BE2C (cell line): ENCODE results near the gene MT1A.

Source experiments
- DNase-seq: peaks from one replicate; pipeline ENCODE4 v3.0.0-alpha.2; 2020
- H3K27me3 ChIP-seq: fragments of 250-450 bp; sonication (Bioruptor Pico); 2 replicates; pipeline ENCODE4 v1.5.1; 2020; ENCODE audit warnings: mild to moderate bottlenecking
- H3K36me3 ChIP-seq: fragments of 250-450 bp; sonication (Bioruptor Pico); 2 replicates; pipeline ENCODE4 v1.5.1; 2020; ENCODE audit warnings: mild to moderate bottlenecking
- H3K4me1 ChIP-seq: fragments of 250-450 bp; sonication (Bioruptor Pico); 2 replicates; pipeline ENCODE4 v1.5.1; 2020
- H3K4me3 ChIP-seq: 2 replicates; pipeline ENCODE4 v1.5.1; 2011; ENCODE audit warnings: low read depth, low read length
- H3K9me3 ChIP-seq: fragments of 250-450 bp; sonication (Bioruptor Pico); 2 replicates; pipeline ENCODE4 v1.5.1; 2020
- TF ChIP-seq, protein P1 (sequence below): IDR thresholded peaks from 2 replicates; pipeline ENCODE4 v1.5.1; 2012; ENCODE audit warnings: mild to moderate bottlenecking, low read depth, low read length

The MT1A gene

DNA sequence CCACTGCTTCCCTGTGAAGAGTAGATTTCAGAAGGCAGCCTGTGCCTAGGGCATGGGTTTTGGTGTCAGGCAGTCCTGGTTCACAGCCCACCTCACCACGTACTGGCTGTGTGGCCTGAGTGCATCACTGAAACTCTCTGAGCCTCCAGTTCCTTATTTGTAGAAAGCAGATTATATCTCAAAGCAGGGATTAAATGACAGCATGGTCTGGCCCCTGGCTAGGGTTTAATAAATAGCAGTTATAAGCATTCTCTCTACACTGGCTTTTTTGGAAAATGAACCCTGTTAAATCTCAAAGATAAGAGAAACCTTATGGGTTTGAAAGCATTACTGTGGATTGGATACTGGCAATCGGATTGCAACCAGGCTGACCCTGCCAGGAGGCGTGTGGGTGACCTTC lies 8.9 kb upstream of the MT1A start:
- TF ChIP-seq, protein P1, sequence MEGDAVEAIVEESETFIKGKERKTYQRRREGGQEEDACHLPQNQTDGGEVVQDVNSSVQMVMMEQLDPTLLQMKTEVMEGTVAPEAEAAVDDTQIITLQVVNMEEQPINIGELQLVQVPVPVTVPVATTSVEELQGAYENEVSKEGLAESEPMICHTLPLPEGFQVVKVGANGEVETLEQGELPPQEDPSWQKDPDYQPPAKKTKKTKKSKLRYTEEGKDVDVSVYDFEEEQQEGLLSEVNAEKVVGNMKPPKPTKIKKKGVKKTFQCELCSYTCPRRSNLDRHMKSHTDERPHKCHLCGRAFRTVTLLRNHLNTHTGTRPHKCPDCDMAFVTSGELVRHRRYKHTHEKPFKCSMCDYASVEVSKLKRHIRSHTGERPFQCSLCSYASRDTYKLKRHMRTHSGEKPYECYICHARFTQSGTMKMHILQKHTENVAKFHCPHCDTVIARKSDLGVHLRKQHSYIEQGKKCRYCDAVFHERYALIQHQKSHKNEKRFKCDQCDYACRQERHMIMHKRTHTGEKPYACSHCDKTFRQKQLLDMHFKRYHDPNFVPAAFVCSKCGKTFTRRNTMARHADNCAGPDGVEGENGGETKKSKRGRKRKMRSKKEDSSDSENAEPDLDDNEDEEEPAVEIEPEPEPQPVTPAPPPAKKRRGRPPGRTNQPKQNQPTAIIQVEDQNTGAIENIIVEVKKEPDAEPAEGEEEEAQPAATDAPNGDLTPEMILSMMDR = no peak
- no peak for DNase-seq
- H3K4me3 ChIP-seq = no peak overlapping the region
- H3K36me3 ChIP-seq = no peaks in the 10 kb centered on the region
- H3K9me3 ChIP-seq = no peaks in the 10 kb centered on the region
- peaks cover 45% of the 10 kb centered on the region for H3K27me3 ChIP-seq
- H3K4me1 ChIP-seq = peaks cover 2% of the 10 kb centered on the region; the same call in 1 of the 2 replicates

DNA sequence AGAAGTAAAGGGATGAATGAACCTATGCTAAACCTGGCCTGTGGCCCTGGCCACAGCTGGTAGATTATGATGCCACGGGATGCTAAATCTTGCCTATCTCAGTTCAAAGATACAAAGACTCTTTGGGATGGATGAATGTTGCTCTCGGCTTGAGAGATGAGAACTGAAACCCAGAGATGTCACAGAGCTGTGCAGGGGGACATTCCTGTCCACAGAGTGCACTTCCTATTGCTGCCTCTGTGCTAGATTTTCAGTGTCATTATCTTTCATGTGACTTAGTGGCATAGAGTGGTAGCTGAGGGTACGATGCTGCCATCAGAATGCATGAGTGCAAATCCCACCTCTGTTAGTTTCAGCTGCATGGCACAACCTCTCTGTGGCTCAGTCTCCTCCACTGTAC lies 8.3 kb upstream of the MT1A start:
- no peak for DNase-seq
- no peaks in the 10 kb centered on the region for H3K9me3 ChIP-seq
- TF ChIP-seq, protein P1 = no peak
- H3K36me3 ChIP-seq = no peaks in the 10 kb centered on the region
- H3K27me3 ChIP-seq = peaks cover 50% of the 10 kb centered on the region
- H3K4me3 ChIP-seq = no peak overlapping the region
- peaks cover 2% of the 10 kb centered on the region; the same call in 1 of the 2 replicates for H3K4me1 ChIP-seq

DNA sequence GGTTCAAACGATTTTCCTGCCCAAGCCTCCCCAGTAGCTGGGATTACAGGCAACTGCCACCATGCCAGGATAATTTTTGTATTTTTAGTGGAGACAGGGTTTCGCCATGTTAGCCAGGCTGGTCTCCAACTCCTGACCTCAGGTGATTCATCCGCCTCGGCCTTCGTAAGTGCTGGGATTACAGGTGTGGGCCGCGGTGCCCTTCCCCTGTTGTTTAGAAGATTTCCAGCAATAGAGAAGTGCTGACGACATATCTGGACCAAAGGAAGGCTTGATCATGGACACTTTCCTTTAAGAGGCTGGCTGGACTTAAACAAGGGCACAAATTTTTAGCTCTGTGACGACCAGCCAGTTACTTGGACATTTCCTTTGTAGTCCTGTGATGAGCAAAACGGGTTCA lies 7.3 kb upstream of the MT1A start:
- peaks cover 2% of the 10 kb centered on the region; the same call in 1 of the 2 replicates for H3K4me1 ChIP-seq
- H3K4me3 ChIP-seq = no peak overlapping the region
- peaks cover 50% of the 10 kb centered on the region for H3K27me3 ChIP-seq
- no peaks in the 10 kb centered on the region for H3K36me3 ChIP-seq
- TF ChIP-seq, protein P1 = no peak
- DNase-seq = no peak
- no peaks in the 10 kb centered on the region for H3K9me3 ChIP-seq

DNA sequence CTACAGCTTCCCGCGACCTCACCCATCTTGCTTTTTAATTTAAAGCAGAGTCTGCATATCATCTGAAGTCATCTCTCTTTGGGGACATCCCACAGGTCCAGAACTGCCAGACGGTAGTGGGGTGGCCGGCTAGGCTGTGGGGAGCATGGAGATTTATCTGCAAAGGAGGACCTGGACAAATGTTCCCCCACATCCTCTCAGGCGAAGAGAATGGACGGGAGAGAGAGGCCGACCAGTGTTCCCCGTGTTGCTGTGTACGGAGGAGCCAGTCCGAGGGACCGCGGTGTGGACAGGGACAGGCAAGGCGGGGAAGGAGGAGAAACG lies 6.7 kb upstream of the MT1A start:
- H3K9me3 ChIP-seq = no peaks in the 10 kb centered on the region
- H3K27me3 ChIP-seq = peaks cover 55% of the 10 kb centered on the region
- peaks cover 2% of the 10 kb centered on the region; the same call in 1 of the 2 replicates for H3K4me1 ChIP-seq
- no peak for DNase-seq
- TF ChIP-seq, protein P1 = no peak
- peak overlapping the region; percentile 19; the same call in 1 of the 2 replicates for H3K4me3 ChIP-seq
- no peaks in the 10 kb centered on the region for H3K36me3 ChIP-seq

DNA sequence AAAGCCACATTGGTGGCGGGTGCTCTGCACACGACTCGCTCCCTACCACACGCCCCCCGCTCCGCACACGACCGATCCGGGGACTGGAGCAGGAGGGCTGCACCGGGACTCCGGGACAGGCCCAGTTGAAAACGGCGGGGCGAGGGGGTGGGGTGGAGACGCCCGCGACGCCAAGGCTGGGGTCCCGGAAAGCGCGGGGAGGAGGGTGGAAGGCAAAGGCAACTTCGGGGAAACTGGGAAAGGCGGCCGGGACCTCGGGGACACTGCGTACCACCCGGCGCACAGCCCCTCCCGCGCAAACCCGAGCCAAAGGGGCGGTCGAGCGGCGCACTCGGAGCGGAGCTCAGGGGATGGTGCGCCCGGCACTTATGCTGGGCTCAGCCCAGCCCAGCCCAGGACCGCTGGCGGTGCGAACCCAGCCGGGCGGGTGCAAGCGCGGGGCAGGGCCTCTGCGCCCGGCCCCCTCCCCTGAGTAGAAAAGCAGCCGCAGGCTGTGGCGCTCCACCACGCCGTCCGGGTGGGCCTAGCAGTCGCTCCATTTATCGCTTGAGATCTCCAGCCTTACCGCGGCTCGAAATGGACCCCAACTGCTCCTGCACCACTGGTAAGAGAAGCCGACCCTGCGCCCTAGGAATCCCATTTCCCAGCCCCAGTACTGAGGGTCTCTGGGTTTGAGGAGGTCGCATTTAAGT lies 6.2 kb upstream of the MT1A start, which contains the start of gene MT1M:
Gene MT1M (plus strand): TSS at position 504 of the 692 bp plus-strand sequence. CDS start 73 bp downstream, at position 577.
- Histone ChIP-seq H3K27me3 (peaks cover 60% of the 10 kb centered on the region), H3K9me3 (no peaks in the 10 kb centered on the region), H3K4me3 (peak within 1 kb of the TSS; percentile 19), H3K36me3 (no peaks in the 10 kb centered on the region), H3K4me1 (peaks cover 2% of the 10 kb centered on the region; the same call in 1 of the 2 replicates)
- TF ChIP-seq, protein P1 = no peak
- DNase-seq = no peak

DNA sequence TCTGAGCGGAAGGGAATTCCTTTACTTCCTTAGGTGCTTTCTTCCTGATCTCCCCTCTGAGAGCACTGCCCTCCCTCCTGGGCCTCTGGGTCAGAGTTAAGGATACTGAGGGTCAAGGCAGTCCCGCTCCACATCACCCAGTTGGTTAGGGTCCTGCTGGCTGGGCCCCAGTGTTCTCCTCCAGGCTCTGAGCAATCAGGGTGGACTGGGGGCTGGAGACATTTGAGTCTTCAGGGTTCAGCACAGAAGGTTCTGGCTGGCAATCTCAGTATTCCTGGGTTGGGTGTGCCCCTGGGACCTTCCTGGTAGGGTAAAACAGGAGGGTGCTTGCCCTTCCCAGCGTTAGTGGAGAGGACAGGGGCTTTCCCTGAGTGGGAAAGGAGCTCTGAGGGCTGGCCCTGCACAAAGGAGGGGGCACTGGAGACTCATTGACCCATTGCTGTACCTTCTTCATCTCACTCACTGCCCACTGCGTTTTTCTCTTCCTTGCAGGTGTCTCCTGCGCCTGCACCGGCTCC lies 5.6 kb upstream of the MT1A start:
- Histone ChIP-seq H3K4me3 (no peak overlapping the region), H3K9me3 (no peaks in the 10 kb centered on the region), H3K27me3 (peaks cover 66% of the 10 kb centered on the region), H3K36me3 (no peaks in the 10 kb centered on the region), H3K4me1 (peaks cover 2% of the 10 kb centered on the region; the same call in 1 of the 2 replicates)
- TF ChIP-seq, protein P1 = no peak
- DNase-seq = no peak
